Endothelial cell of umbilical vein (primary cell): Measurements from ENCODE around the gene NEMP1. TPM values are rescaled to one million over a fixed set of nuclear protein-coding genes. Genes with fewer than 3 reads are reported as not detected.

ENCODE experiments used
- BruUV-seq: library from RNA; stranded (reverse); fragments of 400-500 nt; replicated peaks from 2 replicates; lab custom pipeline; 2021; lab: Mats Ljungman, UMichigan
- CTCF ChIA-PET: fragments of 300-600, 350-600 bp; sonication (Branson Sonifier 250); formaldehyde crosslinking; loops from one replicate; lab custom pipeline; 2021; ENCODE audit warnings: antibody characterized with exemption, inconsistent platforms; lab: Charles Lee
- POLR2A ChIA-PET: fragments of 300-600, 350-600 bp; sonication (Branson Sonifier 250); formaldehyde crosslinking; loops from one replicate; lab custom pipeline; 2021; ENCODE audit warnings: antibody characterized with exemption, inconsistent platforms; lab: Charles Lee
- DNase-seq: peaks from one replicate; pipeline ENCODE4 v3.0.0-alpha.2; 2011; ENCODE audit warnings: low read depth, low spot score
- FAIRE-seq: peaks from 2 replicates; lab custom pipeline; 2011; peaks lifted over from hg19 to GRCh38; lab: Jason Lieb, UNC
- H2AFZ ChIP-seq: 2 replicates; pipeline ENCODE4 v1.6.0; 2012; ENCODE audit warnings: low read depth, low read length, control low read depth, inconsistent platforms
- H3K27ac ChIP-seq: 2 replicates; pipeline ENCODE4 v1.5.1; 2011; ENCODE audit warnings: low read depth, mild to moderate bottlenecking, control low read depth, low read length, moderate library complexity; ENCODE audit not compliant: insufficient read depth
- H3K27me3 ChIP-seq, 2 experiments: 2 replicates each; pipeline versions ENCODE4 v1.6.0 to v1.6.1; 2011; ENCODE audit warnings: low read length in 2 of 2, mixed read lengths in 1 of 2; ENCODE audit not compliant: control insufficient read depth in 2 of 2, insufficient read depth in 2 of 2
- H3K36me3 ChIP-seq, 2 experiments: 2 replicates in 1 of 2; 3 replicates in 1 of 2; pipeline ENCODE4 v1.5.1; 2011; ENCODE audit warnings: low read length in 2 of 2, mild to moderate bottlenecking in 1 of 2, moderate library complexity in 1 of 2; ENCODE audit not compliant: control insufficient read depth in 2 of 2, insufficient read depth in 2 of 2; ENCODE audit errors: extremely low read depth in 1 of 2
- H3K4me1 ChIP-seq: 3 replicates; pipeline ENCODE4 v1.5.1; 2011; ENCODE audit warnings: mild to moderate bottlenecking, low read length; ENCODE audit not compliant: control insufficient read depth, insufficient read depth; ENCODE audit errors: extremely low read depth
- H3K4me2 ChIP-seq: 2 replicates; pipeline ENCODE4 v1.6.1; 2011; ENCODE audit warnings: low read length, control low read depth, mixed read lengths; ENCODE audit not compliant: insufficient read depth
- H3K4me3 ChIP-seq, 3 experiments: fragments of 200-600 bp in 1 of 3; sonication (generic), shearing (Covaris generic) in 1 of 3; replicated peaks in 1 of 3; 2 replicates each; pipeline ENCODE4 v1.5.1; 2011 to 2016; ENCODE audit warnings: control low read depth in 3 of 3, low read length in 3 of 3, mild to moderate bottlenecking in 2 of 3, inconsistent platforms in 1 of 3, low read depth in 1 of 3, moderate library complexity in 1 of 3; ENCODE audit not compliant: insufficient read depth in 1 of 3
- H3K79me2 ChIP-seq: 2 replicates; pipeline ENCODE4 v1.6.0; 2012; ENCODE audit warnings: low read length, inconsistent platforms; ENCODE audit not compliant: control insufficient read depth, insufficient read depth
- H3K9ac ChIP-seq: replicated peaks from 2 replicates; pipeline ENCODE3; 2011; ENCODE audit warnings: low read length, control low read depth; ENCODE audit not compliant: insufficient read depth; ENCODE audit errors: extremely low read depth
- H3K9me1 ChIP-seq: replicated peaks from 3 replicates; pipeline ENCODE4 v1.6.0; 2011; ENCODE audit warnings: mild to moderate bottlenecking, low read length; ENCODE audit not compliant: control insufficient read depth, insufficient read depth; ENCODE audit errors: extremely low read depth
- H3K9me3 ChIP-seq: replicated peaks from 2 replicates; pipeline ENCODE4 v1.5.1; 2012; ENCODE audit warnings: low read length, inconsistent platforms; ENCODE audit not compliant: control insufficient read depth, insufficient read depth
- H4K20me1 ChIP-seq: replicated peaks from 2 replicates; pipeline ENCODE3; 2011; ENCODE audit warnings: mild to moderate bottlenecking, low read length; ENCODE audit not compliant: control insufficient read depth, insufficient read depth; ENCODE audit errors: extremely low read depth
- EZH2 ChIP-seq: IDR thresholded peaks from 2 replicates; pipeline ENCODE4 v1.6.1; 2012; ENCODE audit warnings: borderline replicate concordance, low read depth, mild to moderate bottlenecking, moderate library complexity, low read length, inconsistent platforms; ENCODE audit not compliant: severe bottlenecking
- FOS ChIP-seq: IDR thresholded peaks from 2 replicates; pipeline ENCODE4 v1.6.1; 2011; ENCODE audit warnings: mild to moderate bottlenecking, low read length, moderate library complexity, borderline replicate concordance; ENCODE audit not compliant: insufficient read depth
- GATA2 ChIP-seq: IDR thresholded peaks from 2 replicates; pipeline ENCODE4 v1.7.0; 2011; ENCODE audit warnings: low read depth, mild to moderate bottlenecking, moderate library complexity, mixed read lengths, low read length; ENCODE audit not compliant: insufficient read length, insufficient read depth
- JUN ChIP-seq: IDR thresholded peaks from 2 replicates; pipeline ENCODE4 v1.6.1; 2011; ENCODE audit warnings: borderline replicate concordance, low read depth; ENCODE audit not compliant: insufficient read length, insufficient read depth
- MYC ChIP-seq: IDR thresholded peaks from one replicate; pipeline ENCODE4 v1.6.1; 2011; ENCODE audit warnings: mild to moderate bottlenecking, low read depth, low read length
- POLR2A ChIP-seq: IDR thresholded peaks from 2 replicates; pipeline ENCODE4 v1.6.1; 2012; ENCODE audit warnings: low read depth, mild to moderate bottlenecking, control low read depth, low read length
- POLR2AphosphoS5 ChIP-seq: IDR thresholded peaks from 2 replicates; pipeline ENCODE4 v1.6.1; 2012; ENCODE audit warnings: low read depth, mild to moderate bottlenecking, control low read depth, low read length, moderate library complexity; ENCODE audit not compliant: insufficient read depth
- dilution Hi-C: fragments of 300-500 bp; cut with MboI; formaldehyde crosslinking; loops from one replicate; pipeline ENCODE4 v1.15.0; 2019; ENCODE audit warnings: low sequenced_read_pairs; ENCODE audit not compliant: extremely low pct_ligation_motif_present
- intact Hi-C: fragments of 100-400 bp; cut with micrococcal nuclease; formaldehyde crosslinking; loops from one replicate; pipeline ENCODE4 v1.10.0; 2022
- polyA plus RNA-seq, 4 experiments: library from polyadenylated mRNA; depleted of rRNA in 3 of 4; stranded (reverse) in 3 of 4; unstranded in 1 of 4; fragments of >200 nt; gene quantifications; 2 replicates each; pipeline versions ENCODE4 v1.2.1 to v1.2.3, GENCODE V29; 2011 to 2012; ENCODE audit warnings: missing spikeins in 1 of 4
- total RNA-seq: library from RNA; stranded (reverse); gene quantifications from 2 replicates; pipeline ENCODE4 v1.2.3, GENCODE V29; 2021
- TF ChIP-seq, protein P1 (sequence below), 2 donors: IDR thresholded peaks; 1 replicate in 1 of 2; 2 replicates in 1 of 2; pipeline ENCODE4 v1.5.1; 2011; ENCODE audit warnings: low read length in 2 of 2, mild to moderate bottlenecking in 2 of 2, moderate library complexity in 2 of 2, control low read depth in 1 of 2, inconsistent platforms in 1 of 2, low read depth in 1 of 2; ENCODE audit not compliant: insufficient read depth in 1 of 2; ENCODE audit errors: extremely low read depth in 1 of 2
- TF ChIP-seq, protein P2 (sequence below): IDR thresholded peaks from 2 replicates; pipeline ENCODE4 v1.6.1; 2011; ENCODE audit not compliant: insufficient read depth, insufficient read length

The NEMP1 gene
- total and polyA plus RNA-seq, 2 donors (not counting 3 experiments of a cell fraction or from before 2014, with no cell fraction given) = 10.8 to 21.5 TPM

DNA sequence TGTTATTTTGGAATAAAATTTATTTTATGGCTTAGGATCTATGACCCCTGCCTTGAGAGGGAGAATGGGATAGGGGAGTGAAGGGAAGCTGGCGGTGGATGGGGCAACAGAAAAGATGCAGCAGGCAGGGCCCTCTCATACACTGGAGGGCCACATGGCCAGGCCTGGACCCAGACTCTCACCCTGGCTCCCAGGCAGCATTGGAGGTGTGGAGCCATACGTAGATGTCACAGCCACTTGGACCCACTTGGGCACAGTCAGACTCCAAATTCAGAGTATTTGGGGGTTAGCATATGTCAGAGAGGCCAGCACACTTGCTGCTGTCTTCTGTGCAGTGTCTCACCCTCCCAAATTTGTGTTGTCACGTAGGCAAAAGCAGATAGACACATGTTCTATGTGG lies 16.8 kb upstream of the NEMP1 start:
- no peak for DNase-seq
- Histone ChIP-seq H3K4me2 (no peak overlapping the region), H2AFZ (no peak overlapping the region), H3K4me3 (no peak overlapping the region), H3K79me2 (peaks cover 5% of the 10 kb centered on the region), H4K20me1 (no peaks in the 10 kb centered on the region), H3K9me1 (no peaks in the 10 kb centered on the region), H3K4me1 (peaks cover 12% of the 10 kb centered on the region), H3K9me3 (no peaks in the 10 kb centered on the region), H3K27ac (no peak overlapping the region), H3K9ac (no peak overlapping the region), H3K27me3 (no peaks in the 10 kb centered on the region), H3K36me3 (peaks cover 4 to 52% of the 10 kb centered on the region in 2 experiments)
- FAIRE-seq = no peak
- ChIA-PET CTCF (interaction anchor here (0.6 to 14.4 kb wide), 3 partner anchors 16 to 35 kb away, joined by 3 to 158 read pairs (median 6); partner anchors contain the start of gene STAT6), POLR2A (no interaction called here)
- dilution Hi-C loops (no loop called here), intact Hi-C loops (no loop called here)
- no peak for TF ChIP-seq JUN
- TF ChIP-seq FOS = no peak
- no peak for TF ChIP-seq EZH2
- TF ChIP-seq, protein P1, sequence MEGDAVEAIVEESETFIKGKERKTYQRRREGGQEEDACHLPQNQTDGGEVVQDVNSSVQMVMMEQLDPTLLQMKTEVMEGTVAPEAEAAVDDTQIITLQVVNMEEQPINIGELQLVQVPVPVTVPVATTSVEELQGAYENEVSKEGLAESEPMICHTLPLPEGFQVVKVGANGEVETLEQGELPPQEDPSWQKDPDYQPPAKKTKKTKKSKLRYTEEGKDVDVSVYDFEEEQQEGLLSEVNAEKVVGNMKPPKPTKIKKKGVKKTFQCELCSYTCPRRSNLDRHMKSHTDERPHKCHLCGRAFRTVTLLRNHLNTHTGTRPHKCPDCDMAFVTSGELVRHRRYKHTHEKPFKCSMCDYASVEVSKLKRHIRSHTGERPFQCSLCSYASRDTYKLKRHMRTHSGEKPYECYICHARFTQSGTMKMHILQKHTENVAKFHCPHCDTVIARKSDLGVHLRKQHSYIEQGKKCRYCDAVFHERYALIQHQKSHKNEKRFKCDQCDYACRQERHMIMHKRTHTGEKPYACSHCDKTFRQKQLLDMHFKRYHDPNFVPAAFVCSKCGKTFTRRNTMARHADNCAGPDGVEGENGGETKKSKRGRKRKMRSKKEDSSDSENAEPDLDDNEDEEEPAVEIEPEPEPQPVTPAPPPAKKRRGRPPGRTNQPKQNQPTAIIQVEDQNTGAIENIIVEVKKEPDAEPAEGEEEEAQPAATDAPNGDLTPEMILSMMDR (IDR thresholded peaks at IDR 0.05; ENCODE audit: extremely low read depth in 1 of 2, insufficient read depth in 1 of 2, low read depth in 1 of 2, low read length in 2 of 2) = no peak
- no peak for TF ChIP-seq GATA2
- no peak for TF ChIP-seq POLR2A
- no peak for TF ChIP-seq MYC
- no peak for TF ChIP-seq POLR2AphosphoS5
- TF ChIP-seq, protein P2, sequence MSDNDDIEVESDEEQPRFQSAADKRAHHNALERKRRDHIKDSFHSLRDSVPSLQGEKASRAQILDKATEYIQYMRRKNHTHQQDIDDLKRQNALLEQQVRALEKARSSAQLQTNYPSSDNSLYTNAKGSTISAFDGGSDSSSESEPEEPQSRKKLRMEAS = no peak
- no TSS peak for BruUV-seq
